ENCODE data around the gene PER1. TPM values are rescaled to one million over a fixed set of nuclear protein-coding genes. Genes with fewer than 3 reads are reported as not detected.
A peak's percentile ranks its signal among the peaks of the same experiment; 100 is the strongest.

Gene PER1
- total and polyA plus RNA-seq, 2 of the 13 experiments (the other 11 are each of a cell fraction or from before 2014, with no cell fraction given): 2.6 to 3.6 TPM

- TF ChIP-seq MLLT10 (CRISPR knock-in tag; IDR thresholded peaks at IDR 0.05) (no peak), ZNF451 (CRISPR knock-in tag; IDR thresholded peaks at IDR 0.05) (no peak), ZNF446 (CRISPR knock-in tag; IDR thresholded peaks at IDR 0.05) (no peak), SIN3B (IDR thresholded peaks at IDR 0.05; ENCODE audit: low read length) (no peak), TBP (CRISPR knock-in tag; IDR thresholded peaks at IDR 0.05) (no peak), KLF9 (CRISPR knock-in tag; IDR thresholded peaks at IDR 0.05; ENCODE audit: low read depth) (no peak), KDM6A (CRISPR knock-in tag; IDR thresholded peaks at IDR 0.05; ENCODE audit: low read depth) (no peak), RARG (CRISPR knock-in tag; IDR thresholded peaks at IDR 0.05; ENCODE audit: low read depth) (no peak), ZNF576 (CRISPR knock-in tag; IDR thresholded peaks at IDR 0.05) (no peak), GPN1 (CRISPR knock-in tag; IDR thresholded peaks at IDR 0.05; ENCODE audit: borderline replicate concordance) (no peak), ZNF138 (CRISPR knock-in tag; IDR thresholded peaks at IDR 0.05; ENCODE audit: low read depth) (0 out of 2 replicates have a peak, but pooled peaks have one; percentile 46), SAFB2 (CRISPR knock-in tag; IDR thresholded peaks at IDR 0.05; ENCODE audit: borderline replicate concordance, low read depth) (no peak; the same call in 1 of the 2 replicates), ZNF614 (CRISPR knock-in tag; IDR thresholded peaks at IDR 0.05; ENCODE audit: borderline replicate concordance) (no peak), CCDC6 (CRISPR knock-in tag; IDR thresholded peaks at IDR 0.05) (no peak), ZNF850 (CRISPR knock-in tag; conservative IDR thresholded peaks at IDR 0.05) (no peak), TSC22D2 (CRISPR knock-in tag; IDR thresholded peaks at IDR 0.05; ENCODE audit: borderline replicate concordance) (no peak), ZNF761 (CRISPR knock-in tag; conservative IDR thresholded peaks at IDR 0.05) (peak; percentile 77; the same call in 1 of the 2 replicates), ATF7 (IDR thresholded peaks at IDR 0.05) (no peak), ATF7 (CRISPR knock-in tag; IDR thresholded peaks at IDR 0.05) (0 out of 2 replicates have a peak, but pooled peaks have one; percentile 17), SUZ12 (IDR thresholded peaks at IDR 0.05; ENCODE audit: low read depth, low read length) (no peak), HNF1A (IDR thresholded peaks at IDR 0.05; ENCODE audit: low read depth) (no peak), HNF1A (CRISPR knock-in tag; IDR thresholded peaks at IDR 0.05; ENCODE audit: borderline replicate concordance) (peak; percentile 56; the same call in 1 of the 2 replicates), DMAP1 (CRISPR knock-in tag; IDR thresholded peaks at IDR 0.05) (no peak), YY1 (IDR thresholded peaks at IDR 0.05; ENCODE audit: insufficient read depth, insufficient replicate concordance, low read depth, low read length) (peak; percentile 57)
These were observed 37.7 kb upstream of the PER1 start, which contains the start of gene BORCS6 (continued) for GRCh38 chr17:8189711-8190477.

All from HepG2 (cell line).